ENCODE data around the gene ITPRIPL1.

ITPRIPL1 gene

DNA sequence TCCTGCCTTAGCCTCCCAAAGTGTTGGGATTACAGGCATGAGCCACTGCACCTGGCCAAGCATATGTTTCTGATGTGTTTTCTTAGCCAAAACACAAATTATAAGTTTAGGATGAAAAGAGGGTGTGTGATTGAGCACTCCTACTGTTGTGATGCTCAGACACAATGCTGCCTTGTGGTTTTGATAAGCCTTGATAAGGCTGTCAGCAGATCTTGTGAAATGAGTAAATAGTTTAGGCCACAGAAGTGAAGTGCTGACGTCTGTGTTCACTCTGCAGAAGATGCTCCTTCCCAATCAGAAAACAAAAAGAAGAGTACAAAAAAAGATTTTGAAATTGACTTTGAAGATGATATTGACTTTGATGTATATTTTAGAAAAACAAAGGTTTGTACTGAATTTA, 34.7 kb downstream of the ITPRIPL1 start:
- DNase-seq = no peak

DNA sequence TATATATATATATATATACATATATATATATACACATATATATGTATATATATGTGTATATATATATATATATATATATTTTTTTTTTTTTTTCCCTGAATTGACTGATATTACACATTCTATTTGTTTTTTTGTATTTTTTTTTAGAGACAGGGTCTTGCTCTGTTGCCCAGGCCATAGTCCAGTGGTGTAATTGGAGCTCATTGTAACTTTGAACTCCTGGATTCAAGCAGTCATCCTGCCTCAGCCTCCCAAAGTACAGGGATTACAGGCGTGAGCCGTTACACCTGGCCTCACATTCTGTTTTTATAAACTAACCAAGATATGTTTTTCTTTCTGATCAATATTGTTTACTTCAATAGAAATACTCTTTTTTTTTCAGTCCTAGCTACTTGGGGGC, 36.6 kb downstream of the ITPRIPL1 start:
- no peak for DNase-seq

- no peak for DNase-seq
Measured at GRCh38 chr2:96369186-96369585, 44.1 kb downstream of the ITPRIPL1 start.

- DNase-seq = no peak
Measured at GRCh38 chr2:96374211-96374951, 49.3 kb downstream of the ITPRIPL1 start.
